SJSA1 (cell line): Measurements from ENCODE around the gene CD79A. TPM values are rescaled to one million over a fixed set of nuclear protein-coding genes. Genes with fewer than 3 reads are reported as not detected.

Experiments used
- DNase-seq, 2 experiments: peaks; one replicate each; pipeline ENCODE4 v3.0.0-alpha.2; 2015 to 2020; ENCODE audit warnings: low spot score in 2 of 2, low read depth in 1 of 2
- H3K27ac ChIP-seq: fragments of 250-450 bp; sonication (Bioruptor Pico); 2 replicates; pipeline ENCODE4 v1.5.1; 2020; ENCODE audit warnings: mild to moderate bottlenecking, moderate library complexity
- H3K27me3 ChIP-seq: fragments of 250-450 bp; sonication (Bioruptor Pico); replicated peaks from 2 replicates; pipeline ENCODE4 v1.5.1; 2020; ENCODE audit warnings: mild to moderate bottlenecking, moderate library complexity
- H3K36me3 ChIP-seq: fragments of 250-450 bp; sonication (Bioruptor Pico); 2 replicates; pipeline ENCODE4 v1.5.1; 2020; ENCODE audit warnings: mild to moderate bottlenecking
- H3K4me1 ChIP-seq: fragments of 250-450 bp; sonication (Bioruptor Pico); replicated peaks from 2 replicates; pipeline ENCODE4 v1.6.1; 2021; ENCODE audit warnings: mild to moderate bottlenecking
- H3K4me3 ChIP-seq: fragments of 250-450 bp; sonication (Bioruptor Pico); 2 replicates; pipeline ENCODE4 v1.5.1; 2020; ENCODE audit warnings: mild to moderate bottlenecking
- H3K9me3 ChIP-seq: fragments of 250-450 bp; sonication (Bioruptor Pico); replicated peaks from 2 replicates; pipeline ENCODE4 v1.5.1; 2020; ENCODE audit warnings: mild to moderate bottlenecking
- total RNA-seq: library from RNA; depleted of rRNA; stranded (reverse); fragments of >200 nt; shearing (Covaris generic); gene quantifications from 2 replicates; pipeline ENCODE4 v1.2.3, GENCODE V29; 2014

Gene CD79A
- total RNA-seq, 1 experiment from 2014 or later, result 0.24 TPM

- no peak for DNase-seq
- Histone ChIP-seq H3K27ac (no peak overlapping the region), H3K27me3 (peaks cover 74% of the 10 kb centered on the region), H3K36me3 (no peaks in the 10 kb centered on the region), H3K4me1 (no peaks in the 10 kb centered on the region), H3K4me3 (no peak overlapping the region), H3K9me3 (no peaks in the 10 kb centered on the region)
Measured at GRCh38 chr19:41853768-41854167, 23.3 kb upstream of the CD79A start.

GRCh38 chr19:41859213-41859617, 17.9 kb upstream of the CD79A start:
- Histone ChIP-seq H3K4me1 (peaks cover 14% of the 10 kb centered on the region), H3K9me3 (no peaks in the 10 kb centered on the region), H3K27me3 (peaks cover 31% of the 10 kb centered on the region), H3K36me3 (peaks cover 42% of the 10 kb centered on the region), H3K27ac (no peak overlapping the region), H3K4me3 (peak overlapping the region; percentile 89)
- DNase-seq, result no peak

- DNase-seq, result peak; percentile 98 to 99
- Histone ChIP-seq H3K9me3 (no peaks in the 10 kb centered on the region), H3K27ac (peak within 1 kb of the TSS; percentile 76), H3K27me3 (peaks cover 25% of the 10 kb centered on the region), H3K4me3 (peak within 1 kb of the TSS; percentile 89), H3K36me3 (peaks cover 48% of the 10 kb centered on the region), H3K4me1 (peaks cover 14% of the 10 kb centered on the region)
Measured at GRCh38 chr19:41859618-41860418, 17.3 kb upstream of the CD79A start, which contains the start of gene RPS19. Gene RPS19 (plus strand): TSS chr19:41860255. CDS start chr19:41860775, 520 bp downstream.

GRCh38 chr19:41860419-41861115, 16.5 kb upstream of the CD79A start:
- H3K4me3 ChIP-seq, result peak overlapping the region; percentile 89
- H3K27me3 ChIP-seq, result peaks cover 19% of the 10 kb centered on the region
- no peak for DNase-seq
- peak overlapping the region; percentile 76 for H3K27ac ChIP-seq
- H3K9me3 ChIP-seq, result no peaks in the 10 kb centered on the region
- peaks cover 14% of the 10 kb centered on the region for H3K4me1 ChIP-seq
- H3K36me3 ChIP-seq, result peaks cover 55% of the 10 kb centered on the region

- Histone ChIP-seq H3K27ac (peak overlapping the region; percentile 76), H3K4me3 (peak overlapping the region; percentile 89)
Measured at GRCh38 chr19:41861116-41861768, 15.8 kb upstream of the CD79A start.

GRCh38 chr19:41861846-41862245, 15.2 kb upstream of the CD79A start:
- peaks cover 14% of the 10 kb centered on the region for H3K4me1 ChIP-seq
- peaks cover 68% of the 10 kb centered on the region for H3K36me3 ChIP-seq
- H3K4me3 ChIP-seq, result no peak overlapping the region
- DNase-seq, result no peak
- H3K9me3 ChIP-seq, result no peaks in the 10 kb centered on the region
- H3K27me3 ChIP-seq, result peaks cover 19% of the 10 kb centered on the region
- no peak overlapping the region for H3K27ac ChIP-seq

More at GRCh38 chr19:41861116-41861768, 15.8 kb upstream of the CD79A start:
- H3K9me3 ChIP-seq, result no peaks in the 10 kb centered on the region
- no peak for DNase-seq
- peaks cover 19% of the 10 kb centered on the region for H3K27me3 ChIP-seq
- H3K4me1 ChIP-seq, result peaks cover 14% of the 10 kb centered on the region
- peaks cover 62% of the 10 kb centered on the region for H3K36me3 ChIP-seq

- no peak for DNase-seq
- Histone ChIP-seq H3K4me1 (peaks cover 14% of the 10 kb centered on the region), H3K27ac (no peak overlapping the region), H3K36me3 (peaks cover 75% of the 10 kb centered on the region), H3K4me3 (no peak overlapping the region), H3K27me3 (peaks cover 16% of the 10 kb centered on the region), H3K9me3 (no peaks in the 10 kb centered on the region)
Measured at GRCh38 chr19:41862445-41862986, 14.6 kb upstream of the CD79A start.

- H3K9me3 ChIP-seq, result no peaks in the 10 kb centered on the region
- no peak overlapping the region for H3K27ac ChIP-seq
- H3K36me3 ChIP-seq, result peaks cover 83% of the 10 kb centered on the region
- no peak overlapping the region for H3K4me3 ChIP-seq
- H3K4me1 ChIP-seq, result peaks cover 14% of the 10 kb centered on the region
- no peak for DNase-seq
- peaks cover 7% of the 10 kb centered on the region; the same call in 1 of the 2 replicates for H3K27me3 ChIP-seq
Measured at GRCh38 chr19:41863209-41863931, 13.7 kb upstream of the CD79A start.

- H3K27me3 ChIP-seq, result no peaks in the 10 kb centered on the region
- peaks cover 93% of the 10 kb centered on the region for H3K36me3 ChIP-seq
- H3K27ac ChIP-seq, result no peak overlapping the region
- H3K4me1 ChIP-seq, result peaks cover 10% of the 10 kb centered on the region
- H3K9me3 ChIP-seq, result no peaks in the 10 kb centered on the region
- no peak for DNase-seq
- no peak overlapping the region for H3K4me3 ChIP-seq
Measured at GRCh38 chr19:41864374-41864773, 12.7 kb upstream of the CD79A start.

GRCh38 chr19:41866284-41866683, 10.8 kb upstream of the CD79A start:
- no peaks in the 10 kb centered on the region for H3K9me3 ChIP-seq
- H3K36me3 ChIP-seq, result peaks cover 100% of the 10 kb centered on the region
- H3K4me3 ChIP-seq, result no peak overlapping the region
- no peak overlapping the region for H3K27ac ChIP-seq
- DNase-seq, result no peak
- H3K27me3 ChIP-seq, result no peaks in the 10 kb centered on the region
- peaks cover 5% of the 10 kb centered on the region for H3K4me1 ChIP-seq

GRCh38 chr19:41868120-41868988, 8.7 kb upstream of the CD79A start:
- Histone ChIP-seq H3K27me3 (no peaks in the 10 kb centered on the region), H3K4me1 (no peaks in the 10 kb centered on the region), H3K27ac (no peak overlapping the region), H3K36me3 (peaks cover 100% of the 10 kb centered on the region), H3K9me3 (no peaks in the 10 kb centered on the region), H3K4me3 (no peak overlapping the region)
- DNase-seq, result no peak

GRCh38 chr19:41868989-41869300, 8.1 kb upstream of the CD79A start:
- Histone ChIP-seq H3K27me3 (no peaks in the 10 kb centered on the region), H3K4me1 (no peaks in the 10 kb centered on the region), H3K36me3 (peaks cover 97% of the 10 kb centered on the region), H3K4me3 (no peak overlapping the region), H3K9me3 (no peaks in the 10 kb centered on the region), H3K27ac (no peak overlapping the region)
- no peak for DNase-seq
